Esophagus muscularis mucosa (tissue), 3 donors: ENCODE measurements around the gene ZNF423.

Experiments
- CTCF ChIP-seq, 3 experiments: fragments of 200-600 bp in 2 of 3; fragments of 450-650 bp in 1 of 3; sonication (generic) in 2 of 3; IDR thresholded peaks; one replicate each; pipeline ENCODE4 v1.5.1; 2017 to 2019; ENCODE audit warnings: antibody characterized with exemption in 3 of 3, mild to moderate bottlenecking in 2 of 3, moderate library complexity in 1 of 3
- EP300 ChIP-seq: sonication (generic); formaldehyde crosslinking; IDR thresholded peaks from one replicate; pipeline ENCODE4 v1.6.1; 2017; ENCODE audit warnings: antibody characterized with exemption

GRCh38 chr16:49701065-49701685 lies 154.7 kb downstream of the ZNF423 start:
- no peak for TF ChIP-seq EP300
- TF ChIP-seq CTCF (IDR thresholded peaks at IDR 0.05) = no peak
